GM18520 (cell line): ENCODE results near the gene FGGY.
"Not testable (repeated sequence)": the region's sequence is repeated elsewhere in the genome, so short reads cannot be mapped to it uniquely, and the experiment has no call there.

Experiments
- ATAC-seq: cut with Tn5 transposase; IDR thresholded peaks from one replicate; pipeline ENCODE4 v1.9.1; 2021; ENCODE audit not compliant: unreplicated experiment

Gene FGGY

DNA sequence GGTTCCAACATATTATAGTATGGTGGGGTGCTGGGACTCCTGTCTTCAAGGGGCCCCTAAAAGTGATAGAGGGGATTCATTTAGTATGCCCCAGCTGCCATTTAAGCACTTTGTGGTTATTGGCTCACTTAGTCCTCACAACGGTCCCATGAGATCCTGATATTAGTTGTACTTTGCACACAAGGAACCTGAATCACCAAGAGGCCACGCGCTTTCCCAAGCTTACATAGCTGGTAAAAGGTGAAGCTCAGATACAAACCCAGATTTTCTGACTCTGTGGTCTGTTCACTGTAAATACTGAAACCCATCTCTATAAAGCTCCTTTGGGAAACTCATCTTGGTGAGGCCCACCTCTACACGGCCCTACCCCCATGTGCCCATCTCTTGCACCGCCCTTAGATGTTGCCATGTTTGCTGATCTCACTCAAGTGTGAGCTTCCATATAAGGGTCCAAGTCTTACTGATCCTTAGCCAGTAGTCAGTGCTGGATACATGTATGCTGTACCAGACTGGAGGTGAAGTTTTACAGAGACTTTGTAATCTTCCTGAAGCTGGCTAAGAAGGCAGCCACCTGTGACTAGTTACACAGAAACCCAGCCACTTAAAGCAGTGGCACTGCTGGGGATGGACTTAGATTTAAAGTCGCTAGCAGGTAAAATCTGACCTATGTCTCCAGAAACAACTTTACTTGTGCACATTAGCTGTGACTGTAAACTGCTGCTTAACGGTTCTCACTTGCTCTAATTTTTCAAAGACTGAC is 393.5 kb downstream of the FGGY start:
- no peak for ATAC-seq

DNA sequence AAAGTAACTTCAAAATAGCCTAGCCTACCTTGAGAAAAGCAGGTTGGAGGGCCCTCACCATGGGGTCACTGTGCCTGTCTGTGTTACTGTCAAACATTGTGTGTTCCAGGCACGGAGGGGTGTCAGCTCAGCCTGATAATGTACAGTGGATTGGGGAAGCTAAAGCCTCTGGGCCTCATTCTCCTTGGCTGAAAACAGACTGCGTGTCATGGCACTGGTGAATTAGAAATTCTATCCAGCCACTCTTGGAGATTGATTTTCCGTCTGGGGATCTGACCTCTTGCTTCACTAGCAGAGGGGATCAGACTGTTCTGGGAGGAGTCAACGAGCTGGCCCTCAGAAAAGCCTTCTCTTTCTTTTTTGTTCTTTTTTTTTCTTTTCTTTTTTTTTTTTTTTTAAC is 394.4 kb downstream of the FGGY start:
- no peak for ATAC-seq

DNA sequence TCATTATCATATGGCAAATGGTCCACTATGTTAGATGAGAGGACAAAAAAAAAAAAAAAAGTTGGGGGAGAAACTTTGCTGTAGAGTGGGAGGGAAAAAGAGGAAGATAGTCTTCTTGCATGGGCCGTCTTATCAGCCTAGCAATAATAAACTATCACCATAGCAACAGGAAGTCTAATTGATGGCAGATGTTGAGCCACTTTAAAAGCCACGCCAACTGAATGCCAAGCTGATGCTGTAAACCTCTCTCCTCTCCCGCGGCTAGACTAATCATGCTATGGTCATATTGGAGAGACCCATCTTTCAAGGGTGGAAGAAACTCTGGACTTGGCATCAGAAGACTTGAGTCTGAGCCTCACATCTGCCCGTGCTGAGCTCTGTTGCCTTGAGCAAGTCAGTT is 395.7 kb downstream of the FGGY start:
- ATAC-seq = no peak

DNA sequence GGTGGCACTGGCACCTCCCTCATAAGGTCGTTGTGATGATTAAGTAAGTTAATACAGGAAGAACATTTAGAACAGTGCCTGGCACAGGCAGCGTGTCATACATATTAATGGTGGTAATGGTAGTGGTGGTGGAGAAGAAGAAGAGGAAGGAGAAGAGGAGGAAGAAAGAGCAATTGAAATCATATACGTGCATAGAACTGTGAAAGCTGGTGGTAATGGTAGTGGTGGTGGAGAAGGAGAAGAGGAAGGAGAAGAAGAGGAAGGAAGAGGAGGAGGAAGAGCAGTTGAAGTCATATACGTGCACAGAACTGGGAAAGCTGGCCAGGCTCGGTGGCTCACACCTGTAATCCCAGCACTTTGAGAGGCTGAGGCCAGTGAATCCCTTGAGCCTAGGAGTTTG is 396.5 kb downstream of the FGGY start:
- no peak for ATAC-seq

DNA sequence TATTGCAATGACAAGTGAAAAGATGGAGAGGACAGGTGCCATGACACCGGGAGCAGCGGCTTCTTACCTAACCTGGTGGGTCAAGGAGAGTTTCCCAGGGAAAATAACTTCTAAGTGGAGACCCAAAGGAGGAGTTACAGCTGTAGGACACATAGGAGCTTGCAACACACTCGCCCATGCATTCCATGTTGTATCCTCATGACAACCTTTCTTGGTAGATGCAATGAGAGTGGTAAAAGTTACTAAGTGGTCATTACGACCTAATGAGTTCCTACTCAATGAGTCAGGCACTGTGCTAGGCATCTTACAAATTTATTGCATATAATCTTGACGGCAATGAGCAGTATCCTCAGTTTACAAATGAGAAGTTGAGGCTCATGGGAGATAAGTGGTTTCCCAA is 398.4 kb downstream of the FGGY start:
- no peak for ATAC-seq

DNA sequence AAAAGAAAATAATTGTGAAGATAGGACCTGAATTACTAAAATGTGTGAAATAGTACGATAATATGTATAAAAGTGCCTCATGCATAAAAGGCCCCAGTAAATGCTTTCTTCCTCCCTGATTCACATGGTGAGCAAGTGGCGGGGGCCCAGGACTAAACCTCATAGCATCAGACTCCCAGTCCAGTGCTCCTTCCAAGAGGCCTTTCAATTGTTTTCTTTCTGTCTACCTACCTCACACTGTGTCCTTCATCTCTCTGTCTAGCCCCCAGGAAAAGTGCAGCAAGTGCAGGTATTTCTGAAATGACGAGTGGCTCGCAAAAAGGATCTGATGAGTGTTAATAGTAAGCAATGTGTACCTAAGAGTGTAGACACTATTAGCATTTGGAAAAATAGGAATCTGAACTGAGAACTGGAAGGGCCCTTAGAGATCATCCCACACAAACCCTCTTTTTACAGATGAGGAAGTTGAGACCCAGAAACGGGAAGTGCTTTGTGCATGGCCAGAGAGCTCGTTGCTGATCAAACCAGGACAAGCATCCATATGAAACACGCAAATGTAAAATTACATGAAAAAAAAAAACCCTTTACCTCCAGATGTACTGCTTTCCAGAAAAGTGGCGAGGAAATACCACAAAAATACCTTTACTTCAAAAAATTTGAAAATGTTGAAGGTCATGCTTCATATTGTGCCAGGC is 399.7 kb downstream of the FGGY start:
- no peak for ATAC-seq

DNA sequence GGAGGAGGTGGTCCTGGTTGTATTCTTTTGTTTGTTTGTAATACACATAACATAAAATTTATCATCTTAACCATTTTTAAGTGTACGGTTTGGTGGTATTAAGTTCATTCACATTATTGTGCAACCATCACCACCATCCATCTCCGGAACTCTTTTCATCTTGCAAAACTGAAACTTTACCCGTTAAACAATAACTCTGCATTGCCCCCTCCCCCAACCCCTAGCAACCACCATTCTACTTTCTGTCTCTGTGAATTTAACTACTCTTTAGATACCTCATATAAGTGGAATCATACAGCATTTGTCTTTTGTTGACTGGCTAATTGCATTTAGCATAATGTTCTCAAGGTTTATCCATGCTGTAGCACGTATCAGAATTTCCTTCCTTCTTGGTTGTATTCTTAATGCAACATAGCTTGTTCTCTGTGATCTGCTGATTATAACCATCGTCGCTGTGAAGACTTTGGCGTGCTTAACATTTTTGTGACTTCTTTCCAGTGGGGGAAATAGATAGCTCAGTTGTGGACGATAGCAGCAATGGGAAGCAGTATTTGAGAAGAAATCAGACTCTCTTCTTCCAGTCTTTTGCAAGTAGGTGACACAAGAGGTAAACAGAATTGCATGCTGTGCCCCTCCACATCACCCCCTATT is 400.4 kb downstream of the FGGY start:
- ATAC-seq = no peak

DNA sequence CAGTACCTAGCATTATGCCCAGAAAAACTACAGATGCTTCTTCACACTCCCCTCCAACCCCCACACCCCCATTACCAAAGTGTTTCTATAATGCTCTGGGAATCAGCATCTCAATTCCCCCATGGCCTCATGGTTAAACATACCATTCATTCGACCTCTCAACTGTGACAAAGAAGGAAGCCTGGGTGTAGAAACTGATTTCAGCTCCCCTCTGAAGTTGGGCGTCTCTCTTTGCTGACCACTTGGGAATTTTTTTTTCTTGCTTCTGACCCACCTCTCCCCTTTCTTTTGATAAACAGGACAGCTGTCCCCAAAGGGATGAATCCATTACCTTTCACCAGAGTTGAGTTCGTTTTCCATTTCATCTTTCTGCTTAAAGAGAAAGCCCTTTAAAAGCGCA is 401.5 kb downstream of the FGGY start:
- ATAC-seq = no peak

DNA sequence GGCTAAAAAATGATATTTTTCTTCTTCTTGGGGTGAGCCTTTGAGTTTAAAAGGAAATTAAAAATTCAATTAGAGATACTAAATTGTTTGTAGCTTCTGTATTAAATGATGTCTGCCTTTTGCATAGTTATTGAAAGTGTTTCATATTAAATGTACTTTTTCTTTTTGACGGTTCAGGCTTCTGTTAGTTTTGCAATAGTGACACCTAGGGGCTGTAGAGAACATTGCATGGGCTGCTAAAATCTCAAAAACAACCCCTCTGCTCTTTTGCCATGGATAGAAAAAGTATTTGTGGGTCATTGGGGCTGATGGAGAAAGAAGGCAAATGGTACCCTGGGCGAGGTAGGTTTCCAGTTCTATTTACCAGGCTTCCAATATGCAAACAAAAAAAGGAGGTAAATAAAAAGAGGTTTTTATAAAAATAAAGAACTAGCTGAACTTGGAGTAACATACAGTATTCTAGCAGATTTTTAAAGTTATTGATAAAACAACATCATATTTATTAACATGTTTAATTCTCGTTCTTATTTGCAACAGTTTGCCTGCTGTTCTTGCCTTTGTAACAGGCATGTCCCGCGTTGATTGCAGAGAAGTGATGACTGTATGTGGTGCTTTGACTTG is 402.4 kb downstream of the FGGY start:
- no peak for ATAC-seq

DNA sequence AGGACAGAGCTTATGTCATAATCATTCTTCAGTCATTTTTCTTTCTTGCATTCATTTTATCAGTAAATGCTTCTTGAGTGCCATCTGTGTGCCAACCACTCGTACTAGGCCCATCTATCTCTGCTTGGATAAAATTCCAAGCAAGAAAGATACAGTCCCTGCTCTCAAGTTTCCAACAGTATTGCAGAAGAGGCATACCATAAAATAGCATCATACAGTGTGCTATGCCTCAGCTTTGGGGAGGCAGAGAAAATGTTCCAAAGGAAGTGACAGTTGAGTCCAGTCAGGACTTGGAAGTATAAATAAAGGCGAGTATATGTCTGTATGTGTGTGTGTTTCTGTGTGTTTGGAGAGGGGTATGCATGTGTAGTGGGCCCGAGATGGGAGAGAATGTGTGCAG is 404.5 kb downstream of the FGGY start:
- ATAC-seq = no peak

DNA sequence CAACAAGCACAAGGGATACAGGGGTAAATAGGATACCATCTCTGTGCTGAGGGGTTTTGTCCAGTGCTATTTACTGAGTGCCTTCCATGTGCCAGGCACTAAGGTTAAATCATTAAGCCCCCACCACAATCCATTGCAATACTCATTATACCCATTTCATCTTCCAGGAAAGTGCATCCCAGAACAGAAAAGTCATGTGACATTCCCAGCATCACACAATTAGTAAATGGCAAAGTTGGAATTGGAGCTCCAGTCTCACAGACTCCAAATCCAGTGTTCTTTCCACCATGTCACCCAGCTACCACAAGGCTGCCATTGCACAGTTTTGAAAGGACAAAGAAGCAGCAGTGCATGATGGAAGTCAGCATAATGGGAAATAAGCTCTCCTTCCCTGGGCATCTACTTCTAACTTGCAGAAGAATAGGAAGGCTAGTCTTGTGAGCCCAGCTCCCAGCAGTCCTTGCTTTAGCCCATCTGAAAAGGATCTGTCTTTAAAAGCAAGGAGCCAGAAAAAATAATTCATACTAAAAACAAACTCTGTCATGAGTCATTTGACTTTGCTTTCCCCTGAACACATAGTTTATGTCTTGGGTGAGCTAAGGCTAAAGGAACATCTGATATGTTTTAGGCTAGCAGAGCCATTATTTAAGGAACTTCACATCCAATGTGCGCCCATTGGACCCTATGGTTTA is 406.5 kb downstream of the FGGY start:
- no peak for ATAC-seq

DNA sequence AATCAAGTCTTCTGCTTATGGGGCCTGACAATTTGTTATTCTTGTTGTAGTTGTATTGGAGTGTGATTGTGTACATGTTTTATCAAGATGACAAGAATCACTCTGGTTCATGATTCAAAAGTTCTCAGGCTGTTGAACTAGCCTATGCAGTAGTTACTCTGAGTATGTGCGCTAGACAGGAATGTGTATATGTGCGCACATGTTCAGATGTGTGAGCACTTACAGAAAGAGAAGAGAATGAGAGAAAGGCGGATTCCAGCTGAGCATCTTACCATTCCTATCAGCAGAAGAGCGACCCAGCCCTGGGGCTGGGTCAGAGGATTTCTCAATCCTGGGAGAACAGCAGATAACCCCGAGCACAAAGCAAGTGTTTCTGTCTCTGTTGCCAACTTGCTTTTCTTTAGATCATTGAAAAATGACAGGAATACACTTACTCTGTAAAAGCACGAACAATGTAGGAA is 407.1 kb downstream of the FGGY start:
- ATAC-seq = no peak

DNA sequence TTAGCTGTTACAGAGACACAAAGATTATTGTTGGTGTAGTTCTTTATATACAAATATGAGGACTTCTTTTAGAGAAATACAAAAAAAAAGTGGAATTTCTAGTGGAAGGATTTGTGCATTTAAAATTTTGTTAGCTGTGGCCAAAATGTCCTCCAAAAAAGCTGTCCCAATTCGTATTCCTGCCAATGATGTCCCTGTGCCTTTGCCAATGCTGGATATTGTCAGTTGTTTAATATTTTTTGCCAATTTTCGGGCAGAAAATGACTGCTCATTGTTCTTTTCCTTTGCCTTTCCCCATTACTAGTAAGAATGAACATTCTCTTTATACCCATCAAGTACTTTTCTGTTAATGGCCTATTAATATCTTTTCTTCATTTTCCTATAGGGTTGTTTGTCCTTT is 407.8 kb downstream of the FGGY start:
- no peak for ATAC-seq

DNA sequence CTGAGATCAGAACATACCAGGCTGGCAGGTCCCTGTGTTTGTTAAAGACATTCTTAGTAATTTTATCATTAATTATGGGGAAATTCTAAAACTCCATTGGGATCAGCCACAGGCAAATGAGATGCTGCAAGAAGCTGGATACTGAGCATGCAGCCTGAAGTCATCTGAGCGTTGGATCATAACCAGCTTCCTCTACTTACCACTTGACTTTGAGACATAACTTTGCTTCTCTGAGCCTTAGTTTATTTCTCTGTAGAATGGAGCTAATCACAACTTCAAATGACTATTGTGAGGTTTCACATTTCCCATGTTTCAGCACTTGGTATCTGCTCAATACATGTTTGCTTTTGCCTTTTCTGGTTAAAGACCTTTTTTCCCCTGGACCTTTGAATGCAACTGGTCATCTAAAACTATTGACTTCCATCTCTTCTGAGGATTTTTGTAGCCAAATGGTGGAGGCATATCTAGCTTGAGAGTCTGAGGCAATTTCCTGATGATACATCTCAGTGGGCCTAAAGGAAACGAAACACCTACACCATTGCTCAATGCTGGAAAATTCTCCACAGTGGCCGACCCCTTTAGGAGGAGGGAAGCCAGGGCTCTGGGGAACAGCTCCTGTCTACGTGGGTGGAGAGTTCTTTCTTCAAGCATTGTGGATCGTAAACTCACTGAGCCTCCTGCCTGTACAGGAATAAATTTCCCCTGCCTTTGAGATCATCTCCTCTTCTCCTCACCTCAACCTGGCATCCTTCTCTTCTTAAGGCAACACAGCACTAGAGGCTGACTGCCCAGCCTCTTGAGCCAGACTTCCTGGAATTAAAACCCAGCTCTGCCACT is 408.8 kb downstream of the FGGY start:
- no peak for ATAC-seq

DNA sequence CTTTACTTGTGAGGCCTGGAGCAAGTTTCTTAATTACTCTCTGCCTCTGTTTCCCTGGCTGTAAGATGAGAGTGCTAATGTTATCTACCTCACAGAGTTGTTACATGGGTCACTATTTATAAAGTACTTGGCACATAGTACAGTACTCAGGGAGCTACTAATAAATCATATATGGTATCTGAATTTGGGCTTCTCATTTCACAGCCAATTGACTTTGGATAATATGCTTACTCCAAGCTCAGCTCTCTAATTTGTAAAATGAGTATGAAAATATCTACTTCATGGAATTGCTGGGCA is 409.4 kb downstream of the FGGY start:
- no peak for ATAC-seq

DNA sequence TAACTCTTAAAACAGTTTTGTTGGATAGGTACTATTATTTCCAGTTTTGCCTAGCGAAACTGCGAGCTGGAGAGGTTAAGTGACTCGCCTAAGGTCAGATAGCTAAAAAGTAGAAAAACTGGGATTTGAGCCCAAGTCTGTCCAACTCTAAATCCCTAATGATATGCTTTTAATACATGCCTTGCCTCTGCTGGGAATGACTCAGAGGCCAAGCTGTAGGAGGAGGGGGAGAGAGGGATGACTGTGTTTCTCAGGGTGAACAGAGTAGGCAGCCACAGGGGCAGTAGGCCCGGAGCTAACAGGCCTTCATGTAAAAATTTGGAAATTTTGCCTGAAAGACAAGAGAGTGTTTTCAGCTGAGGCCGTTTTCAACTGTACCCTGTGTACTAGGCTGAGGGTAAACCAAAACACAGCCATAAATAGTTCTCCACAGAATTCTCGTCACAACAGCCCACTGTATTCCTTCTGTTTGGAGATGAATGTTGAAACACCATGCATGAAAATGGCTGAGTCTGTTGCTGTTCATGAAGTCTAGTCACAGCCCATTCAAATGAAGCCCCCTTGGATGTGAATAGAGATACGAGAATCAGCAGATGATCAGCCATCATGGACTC is 410.4 kb downstream of the FGGY start:
- ATAC-seq = no peak

DNA sequence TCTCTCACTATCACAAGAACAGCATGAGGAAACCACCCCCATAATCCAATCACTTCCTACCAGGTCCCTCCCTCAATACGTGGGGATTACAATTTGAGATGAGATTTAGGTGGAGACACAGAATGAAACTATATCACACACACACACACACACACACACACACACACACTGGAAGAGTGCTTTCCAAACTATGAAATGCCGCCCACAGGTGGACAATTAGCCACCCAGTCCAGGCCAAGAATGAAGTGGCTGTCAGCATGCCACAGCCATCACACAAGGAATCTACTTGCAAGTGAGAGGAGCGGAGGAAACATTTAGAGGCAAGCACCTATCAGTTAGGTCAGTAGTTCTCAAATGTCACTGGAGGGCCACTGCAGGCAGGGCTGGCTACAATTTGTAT is 412.4 kb downstream of the FGGY start:
- no peak for ATAC-seq

DNA sequence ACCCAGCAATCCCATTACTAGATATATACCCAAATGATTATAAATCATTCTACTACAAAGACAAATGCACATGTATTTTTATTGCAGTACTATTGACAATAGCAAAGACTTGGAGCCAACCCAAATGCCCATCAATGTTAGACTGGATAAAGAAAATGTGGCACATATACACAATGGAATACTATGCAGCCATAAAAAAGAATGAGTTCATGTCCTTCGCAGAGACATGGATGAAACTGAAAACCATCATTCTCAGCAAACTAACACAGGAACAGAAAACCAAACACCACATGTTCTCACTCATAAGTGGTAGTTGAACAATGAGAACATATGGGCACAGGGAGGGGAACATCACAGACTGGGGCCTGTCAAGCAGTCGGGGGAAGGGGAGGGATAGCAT is 414.0 kb downstream of the FGGY start:
- ATAC-seq = not testable (repeated sequence)

DNA sequence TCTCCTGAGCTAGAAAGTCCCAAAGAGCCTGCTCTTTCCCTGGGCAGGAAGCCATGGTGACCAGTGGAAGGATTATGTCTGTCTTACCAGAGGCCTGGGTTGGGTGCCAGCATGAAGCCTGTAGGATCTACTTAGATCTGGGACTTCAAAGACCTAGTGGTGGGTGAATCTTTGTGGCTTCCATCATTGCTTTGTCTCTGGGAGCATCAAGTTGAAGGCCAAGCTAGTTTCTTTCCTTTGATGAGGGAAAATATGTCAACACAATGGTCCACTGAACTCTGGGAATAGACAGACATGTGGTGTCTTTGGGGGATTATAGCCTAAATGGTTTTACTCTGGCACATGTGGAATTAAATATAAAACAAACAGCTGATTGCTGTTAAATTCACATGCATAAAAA is 417.3 kb downstream of the FGGY start:
- ATAC-seq = no peak

DNA sequence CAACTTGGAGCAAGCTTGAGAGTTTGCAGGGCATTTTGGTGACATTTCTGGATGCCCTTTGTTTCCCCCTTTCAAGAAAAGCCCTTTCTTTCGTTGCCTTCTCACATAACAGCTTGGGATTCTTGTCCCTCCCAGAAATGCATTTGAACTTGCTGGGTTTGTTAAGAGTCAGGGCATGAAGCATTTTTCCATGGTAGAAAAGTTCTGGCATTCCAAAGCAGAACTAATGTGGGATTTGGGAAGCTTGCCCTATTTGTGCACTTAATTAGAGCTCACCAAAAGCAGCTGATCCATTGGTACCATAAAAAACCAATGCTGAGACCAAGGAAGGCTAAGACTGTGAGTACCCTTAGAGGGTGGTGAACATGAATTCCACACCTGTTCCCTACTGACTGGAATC is 418.1 kb downstream of the FGGY start:
- ATAC-seq = no peak
